22Rv1 (cell line): ENCODE results near the gene EYA2.

Source experiments
- H3K27ac ChIP-seq: fragments of 450-650 bp; 2 replicates; pipeline ENCODE4 v1.5.1; 2017
- ZFX ChIP-seq: fragments of 450-650 bp; IDR thresholded peaks from 2 replicates; pipeline ENCODE4 v1.6.1; 2017; ENCODE audit warnings: antibody characterized with exemption, borderline replicate concordance
- TF ChIP-seq, protein P1 (sequence below): fragments of 450-650 bp; IDR thresholded peaks from 2 replicates; pipeline ENCODE4 v1.5.1; 2017; ENCODE audit warnings: mild to moderate bottlenecking

EYA2 gene

DNA sequence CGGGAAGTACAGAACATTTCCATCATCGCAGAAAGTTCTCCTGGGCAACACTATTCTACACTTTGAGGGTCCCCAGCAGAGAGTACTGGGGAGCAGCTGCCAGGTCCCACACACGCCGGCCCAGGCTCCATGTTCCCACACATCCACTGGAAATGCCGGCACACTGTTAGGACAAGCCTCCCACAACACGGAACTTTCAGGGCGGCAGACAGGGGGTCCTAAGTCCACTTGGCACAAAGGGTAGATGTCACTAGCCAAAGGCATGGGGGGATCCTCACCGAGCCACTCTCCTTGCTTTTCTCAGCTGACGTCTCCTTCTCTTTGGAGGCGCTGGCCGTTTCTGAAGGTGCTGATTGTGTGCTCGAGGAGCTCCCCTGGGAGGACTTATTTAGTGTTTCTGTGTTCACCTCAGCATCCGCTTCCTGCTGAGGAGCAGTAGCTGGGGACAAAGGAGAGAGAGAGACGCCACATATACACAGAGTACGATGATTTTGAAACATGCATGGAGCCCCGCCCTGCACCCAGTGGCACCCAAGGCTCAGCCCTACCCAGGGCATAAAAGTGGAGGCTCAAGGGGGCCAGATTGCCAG lies 326.5 kb downstream of the EYA2 start:
- H3K27ac ChIP-seq = no peak overlapping the region

DNA sequence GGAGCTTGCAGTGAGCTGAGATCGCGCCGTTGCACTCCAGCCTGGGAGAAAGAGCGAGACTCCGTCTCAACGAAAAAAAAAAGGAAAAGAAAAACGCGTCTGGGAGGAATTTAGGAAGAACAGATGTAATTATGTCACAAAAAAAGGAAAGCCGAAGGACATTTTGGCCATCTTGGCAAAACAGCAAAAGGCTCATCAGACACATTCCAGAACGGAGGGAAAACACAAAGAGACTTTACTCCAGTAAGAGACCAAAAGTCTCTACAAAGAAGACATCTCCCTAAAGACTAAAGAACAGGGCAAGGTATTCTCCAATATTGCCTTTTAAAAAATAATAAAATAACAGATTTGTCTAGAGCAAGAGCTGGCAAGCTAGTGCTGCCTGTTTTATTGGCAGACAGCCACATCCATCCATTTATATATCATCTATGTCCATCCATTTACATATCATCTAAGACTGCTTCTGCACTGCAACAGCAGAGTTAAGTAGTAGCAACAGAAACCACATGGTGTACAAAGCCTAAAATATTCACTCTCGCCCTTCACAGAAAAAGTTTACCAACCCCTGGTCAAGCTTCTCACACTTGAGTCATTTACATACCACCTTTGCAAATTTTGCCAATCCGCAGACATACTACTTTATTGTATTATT lies 328.0 kb downstream of the EYA2 start:
- H3K27ac ChIP-seq = no peak overlapping the region
- no peak for TF ChIP-seq ZFX
- TF ChIP-seq, protein P1, sequence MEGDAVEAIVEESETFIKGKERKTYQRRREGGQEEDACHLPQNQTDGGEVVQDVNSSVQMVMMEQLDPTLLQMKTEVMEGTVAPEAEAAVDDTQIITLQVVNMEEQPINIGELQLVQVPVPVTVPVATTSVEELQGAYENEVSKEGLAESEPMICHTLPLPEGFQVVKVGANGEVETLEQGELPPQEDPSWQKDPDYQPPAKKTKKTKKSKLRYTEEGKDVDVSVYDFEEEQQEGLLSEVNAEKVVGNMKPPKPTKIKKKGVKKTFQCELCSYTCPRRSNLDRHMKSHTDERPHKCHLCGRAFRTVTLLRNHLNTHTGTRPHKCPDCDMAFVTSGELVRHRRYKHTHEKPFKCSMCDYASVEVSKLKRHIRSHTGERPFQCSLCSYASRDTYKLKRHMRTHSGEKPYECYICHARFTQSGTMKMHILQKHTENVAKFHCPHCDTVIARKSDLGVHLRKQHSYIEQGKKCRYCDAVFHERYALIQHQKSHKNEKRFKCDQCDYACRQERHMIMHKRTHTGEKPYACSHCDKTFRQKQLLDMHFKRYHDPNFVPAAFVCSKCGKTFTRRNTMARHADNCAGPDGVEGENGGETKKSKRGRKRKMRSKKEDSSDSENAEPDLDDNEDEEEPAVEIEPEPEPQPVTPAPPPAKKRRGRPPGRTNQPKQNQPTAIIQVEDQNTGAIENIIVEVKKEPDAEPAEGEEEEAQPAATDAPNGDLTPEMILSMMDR = no peak

More for the DNA sequence above, 326.5 kb downstream of the EYA2 start:
- no peak for TF ChIP-seq ZFX
- TF ChIP-seq, protein P1 = no peak

DNA sequence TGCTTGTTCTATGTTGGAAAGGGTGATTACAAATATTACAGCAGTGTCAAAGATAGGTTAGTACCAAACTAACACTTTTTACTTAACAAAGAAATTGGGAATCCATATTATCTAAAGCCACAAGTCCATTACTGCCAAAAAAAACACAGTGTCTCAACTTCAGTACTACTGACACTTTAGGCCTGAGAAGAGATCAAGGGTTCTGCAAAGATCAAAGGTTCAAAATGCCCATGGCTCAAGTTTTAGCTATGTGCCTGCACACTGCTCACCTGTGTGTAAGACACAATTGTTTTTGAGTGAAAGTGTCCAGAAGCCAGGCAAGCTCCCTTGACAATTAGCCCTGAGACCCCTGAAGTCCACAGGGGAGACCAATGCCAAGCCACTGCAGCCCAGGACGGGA lies 329.3 kb downstream of the EYA2 start:
- TF ChIP-seq, protein P1 = no peak
- no peak for TF ChIP-seq ZFX
- no peak overlapping the region for H3K27ac ChIP-seq

DNA sequence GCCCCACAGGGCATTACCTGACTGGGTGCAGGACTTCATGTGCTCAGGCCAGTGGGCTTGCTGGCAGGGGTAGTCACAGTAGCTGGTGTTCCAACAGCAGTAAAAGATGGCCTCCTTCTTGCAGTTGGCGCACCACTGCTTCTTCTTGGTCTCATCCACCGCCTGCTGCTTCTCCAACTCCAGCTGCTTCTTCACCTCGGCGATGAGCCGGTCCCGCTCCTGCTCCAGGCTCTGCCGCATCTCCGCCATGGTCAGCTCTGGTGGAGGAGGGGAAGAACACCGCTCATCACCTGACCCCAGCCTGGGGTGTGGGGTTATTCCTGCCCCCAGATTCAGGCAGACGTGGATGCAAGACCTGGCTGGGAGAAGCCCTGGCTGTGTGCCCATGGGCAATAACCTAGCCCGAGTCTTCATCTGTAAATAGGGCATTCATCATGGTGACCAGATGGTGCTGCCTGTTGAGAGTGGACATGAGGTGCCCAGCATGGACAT lies 329.7 kb downstream of the EYA2 start:
- TF ChIP-seq ZFX = no peak
- TF ChIP-seq, protein P1 = no peak
- no peak overlapping the region for H3K27ac ChIP-seq

DNA sequence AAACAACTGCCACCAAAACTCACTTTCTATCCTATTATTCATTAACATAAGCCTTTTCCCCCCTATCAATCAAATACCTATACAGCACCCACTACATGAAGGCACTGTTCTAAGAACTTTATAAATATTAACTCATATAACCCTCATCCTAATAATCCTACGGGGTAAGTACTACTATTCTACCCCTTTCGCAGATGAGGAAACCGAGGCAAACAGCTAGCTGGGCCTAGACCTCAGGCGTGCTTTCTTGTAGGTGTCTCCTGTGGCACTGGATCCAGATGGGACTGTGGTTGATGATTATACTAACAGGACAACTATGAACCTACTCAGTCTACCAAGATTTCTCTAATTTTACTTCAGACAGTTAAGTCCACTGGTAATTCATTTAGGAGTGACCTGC lies 330.2 kb downstream of the EYA2 start:
- no peak for TF ChIP-seq ZFX
- TF ChIP-seq, protein P1 = no peak
- no peak overlapping the region for H3K27ac ChIP-seq

DNA sequence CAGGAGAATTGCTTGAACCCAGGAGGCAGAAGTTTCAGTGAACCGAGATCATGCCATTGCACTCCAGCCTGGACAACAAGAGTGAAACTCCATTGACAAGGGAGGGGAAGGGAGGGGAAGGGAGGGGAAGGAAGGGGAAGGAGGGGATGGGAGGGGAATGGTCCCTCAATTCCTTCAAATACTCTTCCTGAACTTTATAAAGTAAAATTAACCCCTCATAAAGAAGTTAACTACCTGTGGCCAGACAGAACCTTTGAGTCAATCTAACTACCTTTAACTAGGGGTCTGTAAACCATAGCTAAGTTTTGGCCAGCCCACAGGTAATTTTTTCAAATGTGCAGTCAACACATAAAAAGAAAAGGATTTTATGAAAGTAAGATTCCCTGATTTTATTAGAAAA lies 330.8 kb downstream of the EYA2 start:
- no peak overlapping the region for H3K27ac ChIP-seq
- TF ChIP-seq, protein P1 = no peak
- TF ChIP-seq ZFX = no peak

DNA sequence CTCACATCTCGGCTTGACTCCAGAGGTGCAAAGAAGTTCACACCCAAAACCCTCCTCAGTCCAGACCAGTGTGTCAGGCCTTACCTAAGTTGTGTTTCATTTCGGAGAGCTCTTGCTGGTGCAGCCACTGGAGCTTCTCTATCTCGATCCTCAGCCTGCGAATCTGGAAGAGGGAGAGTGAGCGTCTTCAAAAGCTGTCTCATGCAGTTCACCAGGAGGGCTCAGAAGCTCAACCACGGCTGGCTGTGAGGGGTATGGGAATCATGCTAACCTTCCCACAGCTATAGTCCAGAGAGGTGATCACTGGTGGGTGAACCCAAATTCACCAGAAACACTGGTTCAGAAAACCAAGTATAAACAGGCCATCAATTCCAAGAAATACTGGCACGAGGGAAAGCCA lies 332.5 kb downstream of the EYA2 start:
- TF ChIP-seq ZFX = no peak
- TF ChIP-seq, protein P1 = no peak
- H3K27ac ChIP-seq = no peak overlapping the region
